A172 (cell line): Measurements from ENCODE around the gene COL5A1. TPM values are rescaled to one million over a fixed set of nuclear protein-coding genes. Genes with fewer than 3 reads are reported as not detected.
"Not testable (repeated sequence)": the region's sequence is repeated elsewhere in the genome, so short reads cannot be mapped to it uniquely, and the experiment has no call there.

Experiments used
- DNase-seq: peaks from one replicate; pipeline ENCODE4 v3.0.0-alpha.2; 2015; ENCODE audit warnings: low spot score
- total RNA-seq: library from RNA; depleted of rRNA; stranded (reverse); fragments of >200 nt; shearing (Covaris generic); gene quantifications from 2 replicates; pipeline ENCODE4 v1.2.3, GENCODE V29; 2014

The COL5A1 gene
- total RNA-seq, 1 experiment from 2014 or later: 185 TPM

DNA sequence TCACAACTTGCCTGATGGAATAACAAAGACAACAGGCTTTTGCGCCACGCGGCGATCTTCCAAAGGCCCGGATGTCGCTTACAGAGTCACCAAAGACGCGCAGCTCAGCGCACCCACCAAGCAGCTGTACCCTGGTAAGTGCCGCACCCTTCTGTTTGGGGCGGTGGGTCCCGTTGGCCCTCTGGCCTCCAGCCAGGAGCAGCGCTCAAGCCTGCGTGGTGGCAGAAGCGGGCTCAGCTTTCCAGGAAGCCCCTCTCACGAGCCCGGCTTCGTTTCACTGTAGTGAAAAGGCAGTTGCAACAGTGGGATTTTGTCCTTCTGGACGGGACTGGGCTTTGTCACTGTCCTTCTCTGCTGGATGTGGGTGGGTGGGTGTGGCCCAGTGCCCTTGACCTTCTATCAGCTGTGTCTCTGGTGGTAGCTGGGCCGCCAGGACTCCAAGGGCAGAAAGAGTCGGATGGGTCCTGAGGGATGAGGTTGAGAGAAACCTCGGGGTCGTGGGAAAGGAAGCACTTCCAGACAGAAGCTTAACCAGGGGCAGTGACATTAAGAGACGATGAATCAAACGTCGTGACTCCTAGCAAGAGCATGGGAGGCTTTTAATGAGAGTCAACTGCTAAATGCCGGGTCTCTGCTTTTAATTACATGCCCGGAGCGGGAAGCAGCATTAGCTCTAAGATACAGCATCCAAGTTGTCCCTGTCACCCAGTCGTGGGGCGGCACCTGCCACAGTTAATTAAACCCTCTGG lies 49.5 kb downstream of the COL5A1 start:
- DNase-seq: peak; percentile 33

DNA sequence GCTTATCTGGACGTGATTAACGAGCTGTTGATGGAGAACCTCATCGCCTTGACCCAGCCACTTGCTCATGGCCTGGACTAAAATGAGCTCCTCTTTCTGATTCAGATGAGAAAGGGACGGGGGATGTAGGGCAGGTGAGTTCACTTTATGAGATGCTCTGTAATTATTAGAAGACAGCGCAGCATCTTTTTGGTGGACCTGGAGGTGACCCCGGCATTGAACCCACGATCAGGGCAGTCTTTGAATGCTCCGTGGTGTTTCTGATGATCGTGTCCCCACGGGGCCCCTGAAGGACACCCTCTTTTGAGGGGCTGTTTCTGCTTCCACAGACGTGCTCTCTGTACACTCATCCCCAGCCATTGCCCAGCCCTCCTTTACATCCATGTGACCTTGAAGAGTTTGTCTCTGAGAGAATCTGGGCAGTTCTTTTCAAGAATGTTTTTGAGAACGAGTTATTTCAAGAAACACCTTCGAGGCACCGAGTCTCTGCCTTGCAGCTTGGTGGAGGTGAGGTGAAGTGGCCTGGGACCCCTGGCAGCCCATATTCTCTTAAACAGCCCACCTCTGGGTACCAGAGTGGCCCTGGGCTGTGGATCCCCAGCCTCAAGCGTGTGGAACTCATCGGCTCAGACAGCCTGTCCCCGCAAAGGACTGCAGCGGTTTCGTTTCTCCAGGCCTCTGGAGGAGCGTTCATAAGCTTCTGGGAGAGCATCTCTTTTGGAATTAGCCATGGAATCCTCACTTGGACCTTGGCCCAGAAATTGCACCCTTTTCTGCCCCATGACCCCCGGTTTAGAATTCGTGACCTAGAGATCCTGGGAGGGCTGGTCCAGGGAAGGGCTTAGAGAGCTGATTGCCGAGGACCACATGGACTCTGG lies 50.3 kb downstream of the COL5A1 start:
- DNase-seq: no peak

DNA sequence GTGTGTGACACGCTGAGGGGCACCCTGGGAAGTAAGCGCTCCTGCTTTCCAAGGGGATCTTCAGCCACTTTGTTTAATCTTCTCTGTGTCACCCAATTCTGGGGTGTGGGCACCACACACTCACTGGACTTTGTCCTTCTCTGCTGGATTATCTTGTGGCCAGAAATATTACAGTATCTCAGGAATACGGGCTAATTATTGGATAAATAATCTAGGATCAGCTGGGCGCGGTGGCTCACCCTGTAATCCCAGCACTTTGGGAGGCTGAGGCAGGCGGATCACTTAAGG lies 50.9 kb downstream of the COL5A1 start:
- no peak for DNase-seq

DNA sequence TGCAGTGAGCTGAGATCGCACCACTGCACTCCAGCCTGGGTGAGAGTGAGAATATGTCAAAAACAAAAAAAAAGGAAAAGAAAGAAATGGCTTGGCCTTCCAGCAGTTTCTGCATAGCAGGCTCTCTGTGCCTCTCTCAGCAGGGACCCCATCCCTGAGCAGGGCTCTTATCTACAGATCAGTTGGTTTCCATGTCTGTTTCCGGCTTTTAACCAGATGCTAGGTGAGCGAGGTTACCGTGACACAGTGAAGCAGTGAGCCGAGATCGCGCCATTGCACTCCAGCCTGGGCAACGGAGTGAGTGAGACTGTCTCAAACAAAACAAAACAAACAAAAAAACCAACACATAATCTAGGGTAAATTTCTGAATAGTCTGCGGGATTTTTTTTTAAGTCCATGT lies 51.4 kb downstream of the COL5A1 start:
- DNase-seq: no peak

DNA sequence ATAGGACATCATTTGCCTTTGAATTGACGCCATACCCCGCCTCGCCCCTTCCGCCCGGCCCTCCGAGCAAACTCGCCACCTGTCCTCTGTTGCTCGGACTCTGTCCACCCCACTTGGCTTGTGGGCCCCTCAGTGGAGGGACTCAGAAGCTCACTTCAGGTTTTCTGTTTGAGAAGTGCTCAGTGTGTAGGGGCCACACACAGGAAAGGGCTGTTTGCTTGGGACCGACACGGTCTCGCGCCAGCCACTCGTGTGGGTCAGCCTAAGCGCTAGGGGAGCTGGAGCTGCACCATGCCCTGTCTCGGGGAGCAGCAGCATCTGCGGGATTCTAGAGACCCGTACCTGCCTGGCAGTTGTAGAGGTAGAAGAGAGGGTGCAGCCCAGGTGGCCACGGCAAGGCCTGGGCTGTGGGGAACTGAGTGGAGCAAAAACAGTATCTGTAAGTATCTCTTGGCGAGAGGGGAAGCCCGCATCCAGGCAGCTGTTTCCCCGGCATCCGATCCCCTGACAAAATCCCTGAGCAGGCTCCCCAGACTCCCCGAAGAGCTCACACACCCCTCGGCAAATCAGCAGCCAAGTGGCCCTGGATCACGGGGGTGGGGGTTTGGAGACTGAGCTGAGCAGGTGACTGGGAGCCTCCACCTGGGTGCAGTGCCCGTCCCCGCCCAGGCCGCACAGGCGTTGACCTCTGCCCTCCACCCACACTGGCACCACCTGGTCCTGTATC lies 52.2 kb downstream of the COL5A1 start:
- no peak for DNase-seq

DNA sequence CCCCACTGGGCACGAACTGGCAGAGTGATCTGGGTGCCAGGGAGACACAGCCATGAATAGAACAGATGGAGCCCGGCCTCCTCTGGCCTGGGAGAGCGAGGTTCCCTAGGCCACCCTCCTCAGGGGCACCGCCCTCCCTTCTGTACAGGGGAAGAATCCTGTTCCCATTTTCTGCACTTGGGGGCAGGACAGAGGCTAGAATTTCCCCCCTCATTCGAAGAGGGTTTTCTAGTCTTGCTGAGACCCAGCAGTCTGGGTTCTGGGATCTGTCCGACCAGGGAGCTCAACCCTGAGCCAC lies 52.7 kb downstream of the COL5A1 start:
- no peak for DNase-seq

DNA sequence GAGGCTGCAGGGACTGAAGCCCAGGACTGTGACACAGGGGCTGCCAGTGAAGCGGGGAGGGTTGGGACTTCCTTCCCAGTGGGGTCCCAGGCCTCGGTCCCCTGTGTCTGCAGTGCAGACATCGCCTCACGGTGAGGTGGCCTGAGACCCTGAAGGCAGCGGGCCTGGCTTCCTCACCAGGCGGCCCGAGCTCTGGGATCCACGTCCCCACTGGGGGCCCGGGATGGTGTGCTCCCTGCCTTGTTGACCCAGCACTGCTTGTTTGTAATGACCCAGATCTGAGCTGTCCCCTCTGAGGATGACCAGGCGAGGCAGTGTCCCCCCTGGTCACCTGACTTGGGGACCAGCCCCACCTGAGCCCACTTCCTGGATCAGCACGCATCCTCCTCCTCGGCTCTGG lies 53.1 kb downstream of the COL5A1 start:
- no peak for DNase-seq

DNA sequence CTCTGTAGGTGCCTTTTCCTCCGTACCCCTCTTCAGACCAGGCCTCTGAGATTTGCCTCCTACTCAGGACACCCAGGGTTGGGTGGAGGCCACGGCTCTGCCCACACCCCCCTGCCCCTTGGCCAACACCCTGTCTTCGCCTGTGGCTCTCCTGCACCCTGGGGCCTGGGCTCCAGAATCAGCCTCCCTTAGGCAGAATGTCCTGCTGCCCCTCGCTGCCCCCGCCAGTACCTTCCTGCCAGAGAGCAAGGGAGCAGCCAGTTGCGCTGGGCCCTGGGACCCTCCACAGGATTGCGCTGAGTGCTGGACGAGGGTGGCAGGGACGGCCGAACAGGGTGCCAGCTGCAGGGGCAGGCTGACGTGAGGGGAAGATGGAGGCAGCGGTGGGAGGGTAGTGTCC lies 53.5 kb downstream of the COL5A1 start:
- no peak for DNase-seq

DNA sequence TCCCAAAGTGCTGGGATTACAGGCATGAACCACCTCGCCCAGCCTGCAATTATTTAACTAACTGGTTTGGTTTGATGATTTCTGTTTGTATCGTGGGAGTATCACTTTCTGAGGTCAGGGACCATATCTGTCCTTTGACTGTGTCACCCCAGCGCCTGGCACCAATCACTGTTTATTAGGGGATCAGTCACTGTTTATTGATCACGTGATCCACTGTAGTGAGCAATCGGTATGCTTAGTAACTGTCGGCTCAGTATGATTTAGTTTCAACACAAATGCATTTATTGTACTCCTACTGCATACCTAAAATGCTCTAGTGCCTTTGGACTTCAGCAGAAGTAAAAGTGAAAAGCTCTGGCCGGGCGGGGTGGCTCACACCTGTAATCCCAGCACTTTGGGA lies 54.8 kb downstream of the COL5A1 start:
- no peak for DNase-seq

DNA sequence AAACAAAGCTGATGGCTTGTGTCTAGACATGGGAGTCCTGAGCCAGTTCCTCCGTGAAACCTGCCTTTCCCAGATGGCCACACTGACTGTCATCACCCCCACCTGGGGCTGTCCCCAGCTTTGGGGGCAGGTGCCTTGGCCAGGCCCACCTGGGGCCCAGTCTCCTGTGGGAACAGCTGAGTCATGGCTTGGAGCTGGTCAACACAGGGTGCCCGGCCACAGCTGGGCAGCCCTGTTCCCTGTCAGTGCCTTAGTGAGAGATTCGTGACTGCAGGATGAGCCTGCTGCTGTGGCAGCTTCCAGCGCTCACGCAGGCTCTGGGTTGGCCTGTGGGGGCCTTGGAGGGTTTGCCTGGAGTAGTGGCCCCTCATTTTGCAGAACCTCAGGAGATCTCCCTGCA lies 56.5 kb downstream of the COL5A1 start:
- DNase-seq: peak; percentile 47

DNA sequence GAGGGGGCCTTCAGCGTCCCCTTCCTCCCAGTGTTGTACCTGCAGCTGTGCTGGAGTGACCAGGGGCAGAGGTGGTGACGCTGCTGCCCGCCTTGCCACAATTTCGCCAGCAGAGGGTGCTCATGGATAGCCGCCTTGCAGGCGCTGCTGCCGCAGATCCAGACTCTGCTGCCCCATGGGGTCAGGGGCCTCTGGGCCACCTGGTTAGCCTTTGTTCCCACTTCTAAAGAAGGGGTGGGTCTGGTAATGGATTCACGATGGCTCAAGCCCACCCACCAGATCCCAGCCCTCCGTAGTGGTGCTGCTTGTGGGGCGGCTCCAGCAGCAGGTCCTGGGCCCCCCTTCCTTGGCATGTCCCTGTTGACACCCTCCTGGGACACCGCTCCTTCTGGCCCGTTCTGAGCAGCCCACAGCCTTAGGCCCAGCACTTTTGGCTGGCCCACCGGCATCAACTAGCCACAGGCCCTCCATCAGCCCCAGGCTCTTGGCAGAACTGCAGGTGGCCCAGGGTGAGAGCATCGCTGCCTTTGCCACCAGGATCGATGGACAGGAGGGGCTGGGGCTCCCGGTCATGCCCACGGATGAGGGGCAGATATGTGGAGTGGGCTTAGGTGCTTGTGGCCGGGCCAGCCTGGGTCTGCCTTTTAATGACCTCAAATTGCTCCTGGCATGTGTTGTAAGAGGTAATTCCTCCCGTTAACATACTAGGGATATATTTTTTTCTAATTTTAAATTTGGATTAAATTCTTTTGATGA lies 57.2 kb downstream of the COL5A1 start:
- DNase-seq: peak; percentile 45

DNA sequence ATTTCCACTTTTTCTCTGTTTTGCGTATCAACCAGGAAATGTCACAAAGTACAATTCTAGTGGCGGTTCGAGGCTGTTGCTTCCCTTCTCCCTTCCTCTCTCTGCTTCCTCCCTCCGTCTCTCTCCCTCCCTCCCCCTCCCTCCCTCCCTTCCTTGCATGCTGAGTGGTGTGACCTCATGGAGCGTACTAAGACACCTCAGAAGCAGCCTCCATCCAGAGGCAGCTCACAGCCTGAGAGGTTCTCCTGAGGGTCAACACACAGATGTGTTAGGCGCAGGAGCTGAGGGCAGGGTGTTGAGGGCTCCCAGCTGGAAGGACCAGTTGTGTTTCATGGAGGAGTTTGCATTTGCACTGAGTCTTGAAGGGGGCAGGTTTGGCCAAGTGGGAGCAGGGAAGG lies 57.7 kb downstream of the COL5A1 start:
- DNase-seq: no peak

DNA sequence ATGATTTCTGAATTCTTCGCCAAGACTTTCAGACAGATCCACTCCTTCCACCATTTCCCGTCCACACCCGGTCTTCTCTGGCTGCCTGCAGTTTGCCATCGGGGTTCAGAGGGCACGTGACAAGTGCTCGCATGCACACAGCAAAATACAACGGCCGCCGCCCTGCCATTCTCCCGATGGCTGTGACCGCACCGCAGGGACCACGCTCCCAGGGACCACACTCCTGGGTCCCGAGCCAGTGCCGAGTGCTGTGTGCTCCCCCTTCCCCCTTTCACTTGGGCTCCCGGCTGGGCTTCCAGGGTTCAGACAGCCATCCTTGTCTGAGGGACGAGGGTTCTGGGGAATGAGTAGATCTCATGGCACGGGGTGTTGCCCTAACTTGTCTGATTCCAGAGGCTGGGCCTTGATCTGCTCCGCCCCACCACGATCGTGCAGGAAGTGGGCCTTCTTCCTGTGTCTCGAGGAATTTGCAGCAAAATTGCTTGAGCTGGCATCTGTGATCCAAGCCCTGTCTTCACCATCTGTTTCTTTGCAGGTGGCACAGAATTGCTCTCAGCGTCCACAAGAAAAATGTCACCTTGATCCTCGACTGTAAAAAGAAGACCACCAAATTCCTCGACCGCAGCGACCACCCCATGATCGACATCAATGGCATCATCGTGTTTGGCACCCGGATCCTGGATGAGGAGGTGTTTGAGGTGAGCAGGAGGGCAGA lies 59.2 kb downstream of the COL5A1 start:
- no peak for DNase-seq

DNA sequence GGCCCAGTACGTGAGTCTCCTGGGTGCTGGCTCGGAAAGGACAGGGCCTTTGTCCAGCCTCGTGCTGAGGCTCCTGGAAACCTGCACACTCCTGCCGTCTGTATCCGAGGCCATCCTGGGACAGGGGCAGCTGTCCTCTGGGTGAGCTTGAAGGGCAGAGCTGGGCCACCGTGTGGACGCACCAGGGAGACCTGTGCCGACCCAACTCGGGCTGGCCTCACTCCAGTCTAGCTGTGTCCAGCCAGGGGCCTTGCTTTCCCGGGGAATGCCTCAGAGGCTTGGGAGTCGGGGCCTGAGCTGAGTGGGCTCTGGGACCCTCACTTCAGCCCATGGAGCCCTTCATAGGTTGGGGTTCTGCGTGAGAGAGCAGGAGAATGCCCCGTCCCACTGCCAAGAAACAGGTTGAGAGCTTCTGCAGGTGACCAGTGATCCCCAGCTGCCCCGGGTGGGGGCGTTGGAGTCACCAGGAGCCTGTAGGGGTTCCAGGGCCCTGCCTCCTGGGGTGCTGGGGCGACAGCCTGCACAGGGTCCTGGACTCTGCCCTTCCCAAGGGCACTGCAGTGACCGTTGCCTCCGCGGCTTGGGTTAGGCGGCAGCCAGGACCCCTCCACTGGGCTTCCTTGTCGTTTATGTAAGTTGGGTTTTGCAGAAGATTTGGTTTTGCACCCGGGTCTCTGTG lies 60.1 kb downstream of the COL5A1 start:
- no peak for DNase-seq

DNA sequence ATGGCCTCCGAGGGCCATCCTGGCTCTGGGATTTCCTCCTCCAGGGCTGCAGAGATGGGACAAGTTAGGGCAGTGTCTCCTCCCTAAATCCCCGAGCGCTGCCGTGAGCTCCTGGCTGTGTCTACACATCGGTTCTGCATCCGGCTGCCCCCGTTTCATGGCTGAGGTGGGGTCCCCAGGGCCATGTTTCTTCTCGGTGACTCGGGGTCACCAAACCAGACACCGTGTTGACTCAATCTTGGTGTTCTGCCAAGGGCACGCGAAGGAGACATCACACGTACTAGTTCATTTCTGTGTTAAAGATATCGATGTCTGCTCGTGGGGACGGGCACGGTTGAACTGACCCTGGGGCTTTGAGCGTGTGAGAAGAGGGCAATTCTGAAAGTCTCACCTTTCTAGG lies 60.7 kb downstream of the COL5A1 start:
- no peak for DNase-seq

DNA sequence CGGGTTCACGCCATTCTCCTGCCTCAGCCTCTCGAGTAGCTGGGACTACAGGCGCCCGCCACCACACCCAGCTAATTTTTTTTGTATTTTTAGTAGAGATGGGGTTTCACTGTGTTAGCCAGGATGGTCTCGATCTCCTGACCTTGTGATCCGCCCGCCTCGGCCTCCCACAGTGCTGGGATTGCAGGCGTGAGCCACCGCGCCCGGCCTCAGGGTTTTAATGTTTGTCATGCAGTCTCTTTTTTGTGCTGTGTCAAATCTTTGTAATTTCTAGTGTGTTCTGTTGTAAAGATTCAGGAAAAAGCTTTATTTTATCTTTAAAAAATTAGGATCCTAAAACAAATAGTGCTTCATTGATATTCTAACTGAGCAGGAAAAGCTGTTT lies 62.1 kb downstream of the COL5A1 start:
- not testable (repeated sequence) for DNase-seq

DNA sequence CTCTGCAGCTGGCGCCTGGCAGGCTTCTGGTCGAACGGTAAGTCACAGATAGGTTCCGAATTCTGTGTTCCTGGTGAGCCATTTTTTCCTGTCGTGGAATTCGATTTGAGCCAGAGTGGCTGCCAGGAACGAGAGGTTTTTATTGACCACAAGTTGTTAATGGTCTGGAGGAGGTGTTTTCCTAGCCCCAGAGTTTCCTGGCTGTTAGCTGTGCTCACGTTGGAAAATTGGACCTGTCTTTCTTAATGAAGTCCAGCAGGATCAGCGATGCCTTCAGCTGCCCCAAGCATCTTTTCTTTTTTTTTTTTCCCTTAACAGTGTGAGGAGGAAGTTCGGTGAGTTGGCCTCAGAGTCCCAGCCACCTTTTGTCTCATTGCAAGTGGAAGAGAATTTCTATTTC lies 62.9 kb downstream of the COL5A1 start:
- DNase-seq: no peak

DNA sequence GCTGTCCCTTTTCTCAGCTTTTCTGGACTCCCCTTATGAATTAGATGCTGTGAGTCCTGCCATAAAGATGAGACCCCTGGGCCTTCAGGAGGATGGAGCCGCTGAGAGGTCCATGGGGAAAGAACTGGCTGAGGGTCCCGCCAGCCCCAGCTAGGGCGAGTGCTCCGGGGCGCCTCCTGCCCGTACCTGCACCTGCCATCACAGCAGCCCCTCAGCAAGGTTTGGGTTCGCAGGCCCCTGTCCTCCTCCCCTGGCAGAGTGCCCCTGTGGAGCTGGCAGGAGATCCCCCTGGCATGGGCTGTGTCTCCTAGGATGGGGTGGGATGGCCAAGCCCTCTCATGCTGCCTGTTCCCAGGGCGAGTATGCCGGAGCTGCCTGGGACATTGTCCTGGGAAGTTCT lies 64.2 kb downstream of the COL5A1 start:
- DNase-seq: no peak

DNA sequence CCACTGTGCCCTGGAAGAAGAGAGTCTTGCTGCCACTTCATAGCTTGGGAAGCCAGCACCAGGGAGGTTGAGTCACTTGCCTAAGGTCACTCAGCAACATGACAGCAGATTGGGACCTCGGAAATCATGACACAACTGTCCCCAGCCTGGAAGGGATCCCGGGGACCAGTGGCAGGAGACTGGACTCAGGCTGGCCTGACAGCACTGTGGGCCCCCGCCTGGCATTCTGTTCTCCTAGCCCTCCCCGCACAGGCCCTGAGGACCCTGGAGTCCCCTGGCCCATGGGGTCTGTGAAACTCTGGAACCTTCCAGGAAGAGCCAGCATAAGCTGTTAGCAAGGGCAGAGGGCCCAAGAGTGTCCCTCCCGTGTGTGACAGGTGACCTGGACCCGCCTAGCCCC lies 64.9 kb downstream of the COL5A1 start:
- no peak for DNase-seq

DNA sequence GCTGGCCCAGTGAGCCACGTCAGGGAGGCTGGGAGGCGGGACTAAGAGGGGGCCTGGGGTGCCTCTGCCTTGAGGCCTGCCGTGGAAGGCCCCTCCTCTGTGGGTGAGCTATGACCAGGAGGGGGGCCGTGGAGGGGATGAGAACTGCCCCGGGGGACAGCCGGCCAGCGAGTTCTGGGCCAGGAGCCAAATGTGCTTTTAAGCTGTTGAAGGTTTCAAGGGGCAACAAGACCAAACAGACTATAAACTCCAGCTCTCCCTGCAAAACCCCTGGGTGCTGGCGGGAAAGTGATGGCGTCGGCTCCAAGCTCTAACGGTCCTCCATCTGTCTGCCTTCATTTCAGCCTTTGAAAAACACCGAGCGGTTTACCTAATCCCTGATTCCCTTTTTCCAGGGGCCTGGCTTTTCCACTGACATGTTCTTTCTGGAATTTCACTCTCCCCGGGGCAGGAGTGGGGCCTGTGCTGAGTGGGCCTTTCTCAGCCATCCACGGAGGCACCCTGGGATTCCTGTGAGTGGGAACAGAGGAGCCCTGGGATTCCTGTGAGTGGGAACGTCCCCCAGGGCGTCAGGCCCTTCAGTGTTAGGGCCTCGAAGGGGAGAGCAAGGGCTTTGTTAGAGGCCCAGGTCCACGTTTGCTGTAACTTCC lies 65.6 kb downstream of the COL5A1 start:
- peak; percentile 38 for DNase-seq
